ENCODE data around the gene GABRR1. TPM values are rescaled to one million over a fixed set of nuclear protein-coding genes. Genes with fewer than 3 reads are reported as not detected.

GABRR1 gene
- total and polyA plus RNA-seq, 2 of the 13 experiments (the other 11 are each of a cell fraction or from before 2014, with no cell fraction given), result not detected

- TF ChIP-seq IRF9 (CRISPR knock-in tag; IDR thresholded peaks at IDR 0.05; ENCODE audit: borderline replicate concordance), result peak; percentile 80; the same call in 1 of the 2 replicates
- no peak; the same call in 1 of the 2 replicates for TF ChIP-seq ATAD3A (CRISPR knock-in tag; IDR thresholded peaks at IDR 0.05)
- TF ChIP-seq ZNF766 (CRISPR knock-in tag; IDR thresholded peaks at IDR 0.05; ENCODE audit: borderline replicate concordance), result peak; percentile 93
- TF ChIP-seq TCF7 (IDR thresholded peaks at IDR 0.05; ENCODE audit: low read depth), result no peak
- 0 out of 2 replicates have a peak, but pooled peaks have one; percentile 82 for TF ChIP-seq TOE1 (CRISPR knock-in tag; IDR thresholded peaks at IDR 0.05)
- TF ChIP-seq HIC2 (CRISPR knock-in tag; IDR thresholded peaks at IDR 0.05; ENCODE audit: low read depth), result no peak; the same call in none of the 2 replicates
- TF ChIP-seq ZZZ3 (CRISPR knock-in tag; IDR thresholded peaks at IDR 0.05; ENCODE audit: borderline replicate concordance), result no peak
- peak; percentile 77; the same call in 1 of the 2 replicates for TF ChIP-seq ZC3H13 (CRISPR knock-in tag; IDR thresholded peaks at IDR 0.05)
- no peak for TF ChIP-seq ZKSCAN1 (IDR thresholded peaks at IDR 0.05; ENCODE audit: low read length)
- TF ChIP-seq ZNF446 (CRISPR knock-in tag; IDR thresholded peaks at IDR 0.05), result peak; percentile 90; the same call in 1 of the 2 replicates
- TF ChIP-seq, protein P1, sequence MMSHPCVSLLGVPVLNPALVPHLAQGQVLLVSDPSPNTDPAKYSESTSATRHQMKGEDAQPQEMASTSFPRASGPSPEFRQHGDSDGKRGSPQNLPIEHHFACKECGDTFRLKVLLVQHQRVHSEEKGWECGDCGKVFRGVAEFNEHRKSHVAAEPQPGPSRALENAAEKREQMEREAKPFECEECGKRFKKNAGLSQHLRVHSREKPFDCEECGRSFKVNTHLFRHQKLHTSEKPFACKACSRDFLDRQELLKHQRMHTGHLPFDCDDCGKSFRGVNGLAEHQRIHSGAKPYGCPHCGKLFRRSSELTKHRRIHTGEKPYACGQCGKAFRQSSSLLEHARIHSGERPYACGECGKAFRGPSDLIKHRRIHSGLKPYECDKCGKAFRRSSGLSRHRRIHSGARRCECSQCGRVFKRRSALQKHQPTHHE (CRISPR knock-in tag; IDR thresholded peaks at IDR 0.05; ENCODE audit: borderline replicate concordance), result peak; percentile 53; the same call in 1 of the 2 replicates
- no peak for TF ChIP-seq ZNF30 (CRISPR knock-in tag; IDR thresholded peaks at IDR 0.05)
- TF ChIP-seq GTF2F1 (IDR thresholded peaks at IDR 0.05; ENCODE audit: low read length), result no peak
- 0 out of 2 replicates have a peak, but pooled peaks have one; percentile 74 for TF ChIP-seq SNAPC5 (CRISPR knock-in tag; IDR thresholded peaks at IDR 0.05; ENCODE audit: borderline replicate concordance)
- no peak for TF ChIP-seq ESRRA (CRISPR knock-in tag; IDR thresholded peaks at IDR 0.05; ENCODE audit: low read depth)
- TF ChIP-seq ZNF776 (CRISPR knock-in tag; IDR thresholded peaks at IDR 0.05), result peak; percentile 98
- TF ChIP-seq CEBPG (CRISPR knock-in tag; IDR thresholded peaks at IDR 0.05), result 0 out of 2 replicates have a peak, but pooled peaks have one; percentile 9
- TF ChIP-seq ISX (CRISPR knock-in tag; conservative IDR thresholded peaks at IDR 0.05), result no peak
- TF ChIP-seq DRAP1 (CRISPR knock-in tag; IDR thresholded peaks at IDR 0.05), result no peak
- peak; percentile 52; the same call in 1 of the 2 replicates for TF ChIP-seq ZMYM4 (CRISPR knock-in tag; IDR thresholded peaks at IDR 0.05)
- TF ChIP-seq ZMYM2 (CRISPR knock-in tag; IDR thresholded peaks at IDR 0.05), result no peak
- TF ChIP-seq BCLAF1 (IDR thresholded peaks at IDR 0.05), result no peak
- peak; percentile 70; the same call in 1 of the 2 replicates for TF ChIP-seq MED13 (CRISPR knock-in tag; IDR thresholded peaks at IDR 0.05)
Measured at GRCh38 chr6:89145956-89146717, 71.0 kb downstream of the GABRR1 start, which contains the start of gene PM20D2 (continued).
